ENCODE results near the gene ADGRA1.
"Not testable (repeated sequence)": the region's sequence is repeated elsewhere in the genome, so short reads cannot be mapped to it uniquely, and the experiment has no call there.

ADGRA1 gene

DNA sequence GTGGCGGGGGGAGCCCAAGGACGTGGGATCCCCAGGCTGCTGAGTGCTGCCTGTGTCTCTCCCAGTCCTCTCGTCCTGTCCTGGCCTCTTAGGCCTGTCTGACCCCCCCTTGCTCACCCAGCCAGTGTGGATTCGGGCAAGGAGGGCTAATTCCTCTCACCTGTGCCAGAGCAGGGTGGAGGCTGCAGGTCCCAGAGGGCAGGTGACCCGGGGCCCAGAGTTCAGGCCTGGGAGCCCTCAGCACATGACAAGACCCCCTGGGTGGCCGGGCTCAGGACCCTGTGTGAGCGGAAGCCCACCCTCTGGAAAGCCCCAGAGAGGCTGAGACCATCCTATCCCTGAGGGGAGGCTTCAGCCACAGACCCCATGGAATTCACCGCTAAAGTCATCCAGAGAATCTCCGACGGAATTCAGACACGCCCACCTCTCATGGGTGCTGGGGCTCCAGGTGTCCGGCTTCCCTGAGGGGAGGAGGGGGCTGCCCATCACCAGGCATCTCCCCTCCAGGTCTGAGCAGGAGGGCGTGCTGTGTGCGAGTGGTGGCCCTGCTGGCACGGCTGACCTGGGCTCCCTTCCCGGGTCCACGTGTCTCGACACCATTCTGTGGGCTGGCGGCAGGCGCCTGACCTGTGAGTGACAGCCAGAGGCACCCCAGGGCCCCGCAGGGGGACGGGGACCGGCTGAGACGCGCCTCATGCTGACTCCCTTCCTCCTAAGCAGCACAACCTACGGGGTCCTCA lies 77.3 kb downstream of the ADGRA1 start:
- no peak for DNase-seq (ENCODE audit: low read depth)

DNA sequence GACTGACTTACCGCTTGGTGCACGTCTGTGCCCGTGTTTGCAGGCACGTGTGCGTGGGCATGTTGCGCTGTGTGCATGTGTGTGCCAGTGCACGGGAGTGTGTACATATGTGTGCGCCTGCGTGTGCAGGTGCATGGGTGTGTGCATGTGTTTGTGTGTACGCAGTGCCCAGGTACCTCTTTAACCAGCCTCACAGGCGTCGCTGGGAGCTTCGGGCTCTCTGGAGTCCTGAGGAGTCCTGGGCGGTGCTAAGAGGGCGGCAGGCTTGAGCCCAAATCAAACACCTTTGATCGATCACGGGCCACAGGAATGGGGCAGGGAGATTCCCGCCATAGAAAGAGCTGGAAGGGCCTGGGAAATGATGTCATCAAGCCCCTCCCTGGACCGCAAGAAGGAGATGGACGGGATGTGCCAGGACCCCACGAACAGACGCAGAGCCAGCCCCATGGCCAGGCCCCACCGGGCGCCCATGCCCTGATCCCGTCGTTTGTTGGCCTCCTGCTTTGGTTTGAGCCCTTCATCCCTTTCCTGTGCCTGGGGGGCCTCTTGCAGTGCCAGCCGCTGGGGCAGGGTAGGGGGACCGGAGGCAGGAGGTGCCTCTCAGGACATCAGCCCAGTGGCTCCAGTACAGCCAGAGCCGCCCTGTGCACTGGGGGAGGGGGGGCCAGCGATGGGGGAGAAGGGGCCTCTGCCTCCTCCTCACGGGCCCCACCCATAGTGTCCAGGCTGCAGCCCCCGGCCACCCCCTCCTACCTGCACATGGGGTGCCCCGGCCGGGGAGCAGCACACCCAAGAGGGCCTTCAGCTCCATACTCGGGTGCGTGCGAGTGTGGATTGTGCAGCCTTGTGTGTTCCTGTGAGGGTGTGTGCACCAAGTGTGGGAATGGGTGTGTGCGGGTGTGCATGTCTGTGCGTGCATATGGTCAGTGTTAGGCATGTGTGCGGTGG lies 78.1 kb downstream of the ADGRA1 start:
- DNase-seq (ENCODE audit: low read depth) = no peak

DNA sequence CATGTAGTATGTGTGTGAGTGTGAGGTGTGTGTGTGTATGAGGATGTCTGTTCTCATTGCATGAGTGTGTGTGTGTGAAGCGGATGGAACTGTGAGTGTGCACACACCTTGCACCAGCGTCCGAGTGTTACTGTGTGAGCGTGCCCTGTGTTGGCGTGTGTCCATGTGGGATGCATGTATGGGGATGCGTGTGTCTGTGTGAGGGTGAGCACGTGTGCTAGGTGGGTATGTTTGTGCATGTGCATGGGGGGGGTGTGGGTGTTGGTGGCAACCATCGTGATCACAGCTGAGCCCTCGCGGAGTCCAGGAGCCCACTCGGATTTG lies 78.7 kb downstream of the ADGRA1 start:
- DNase-seq (ENCODE audit: low read depth) = no peak

DNA sequence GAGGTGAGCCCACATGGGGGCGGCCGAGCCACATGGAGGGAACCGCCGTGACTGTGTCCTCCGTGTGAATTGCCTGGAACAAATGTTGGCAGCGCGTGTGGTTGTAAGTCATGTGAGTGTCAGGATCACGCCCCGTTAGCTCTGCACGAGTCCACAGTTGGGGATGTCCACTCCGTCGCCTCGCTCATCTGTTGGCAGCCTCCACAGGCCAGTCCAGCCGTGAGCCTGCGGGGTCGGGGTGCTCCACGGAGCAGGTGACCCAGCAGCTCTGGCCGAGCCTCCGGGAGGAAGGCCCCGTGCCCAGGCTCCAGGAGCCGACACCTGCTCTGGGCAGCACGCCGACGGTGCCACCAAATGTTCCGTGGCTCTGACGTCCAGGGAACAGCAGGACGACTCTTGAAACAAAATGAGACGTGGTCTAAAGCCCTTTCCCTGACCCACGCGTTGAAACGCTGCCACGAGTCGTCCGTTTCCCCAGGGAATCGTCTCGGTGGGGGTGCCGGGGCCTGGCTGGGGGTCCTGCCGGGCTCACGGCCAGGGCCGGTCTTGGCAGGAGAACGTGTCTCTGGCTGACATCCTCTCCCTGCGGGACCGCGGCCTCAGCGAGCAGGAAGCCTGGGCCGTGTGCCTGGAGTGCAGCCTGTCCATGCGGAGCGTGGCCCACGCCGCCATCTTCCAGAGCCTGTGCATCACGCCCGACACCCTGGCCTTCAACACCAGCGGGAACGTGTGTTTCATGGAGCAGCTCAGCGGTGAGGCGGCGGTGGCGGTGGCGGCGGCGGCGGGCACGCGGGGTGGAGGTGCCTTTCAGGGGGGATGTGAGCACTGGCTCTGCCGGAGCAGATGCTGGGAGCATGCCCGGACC lies 79.3 kb downstream of the ADGRA1 start:
- DNase-seq (ENCODE audit: low read depth) = no peak

DNA sequence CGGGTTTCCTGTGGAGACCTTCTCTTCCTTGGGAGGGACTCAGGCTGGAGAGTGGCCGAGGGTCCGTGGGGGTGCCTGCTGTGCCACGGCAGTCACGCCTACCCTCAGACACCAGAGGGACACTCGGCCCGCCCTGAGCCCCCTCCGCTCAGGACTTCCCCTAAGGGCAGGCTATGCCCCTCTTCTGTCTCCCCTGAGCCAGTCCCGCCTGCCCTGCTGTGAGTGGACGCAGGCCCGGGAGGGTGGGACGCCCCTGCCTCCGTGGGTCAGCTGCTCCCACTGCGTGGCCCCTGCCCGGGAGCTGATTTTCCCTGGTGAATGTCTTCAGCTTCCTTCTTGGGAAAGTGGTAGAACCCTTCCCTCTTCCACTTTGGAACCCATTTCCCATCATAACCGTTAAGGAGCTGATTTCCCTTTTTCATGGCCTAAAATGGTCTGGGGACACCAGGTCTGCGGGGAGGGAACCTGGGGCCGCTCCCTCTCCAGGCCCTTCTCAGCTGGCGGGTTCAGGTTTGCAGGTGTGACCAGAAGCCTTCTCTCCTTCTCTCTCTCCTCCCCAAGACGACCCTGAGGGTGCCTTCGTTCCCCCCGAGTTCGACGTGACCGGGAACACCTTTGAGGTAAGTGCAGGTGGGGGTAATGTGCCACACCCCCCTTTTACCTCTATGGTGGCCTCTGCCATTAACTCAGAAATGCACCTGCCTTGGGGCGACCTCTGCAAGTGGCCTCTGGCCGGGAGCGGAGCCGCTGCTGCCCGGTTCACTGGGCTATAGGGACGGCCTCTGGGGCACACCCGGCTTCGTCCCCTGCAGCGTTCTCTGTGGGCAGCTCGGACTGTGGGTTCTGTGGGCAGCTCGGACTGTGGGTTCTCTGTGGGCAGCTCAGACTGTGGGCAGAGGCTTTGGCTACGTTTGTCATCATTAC lies 80.2 kb downstream of the ADGRA1 start:
- no peak for DNase-seq (ENCODE audit: low read depth)

DNA sequence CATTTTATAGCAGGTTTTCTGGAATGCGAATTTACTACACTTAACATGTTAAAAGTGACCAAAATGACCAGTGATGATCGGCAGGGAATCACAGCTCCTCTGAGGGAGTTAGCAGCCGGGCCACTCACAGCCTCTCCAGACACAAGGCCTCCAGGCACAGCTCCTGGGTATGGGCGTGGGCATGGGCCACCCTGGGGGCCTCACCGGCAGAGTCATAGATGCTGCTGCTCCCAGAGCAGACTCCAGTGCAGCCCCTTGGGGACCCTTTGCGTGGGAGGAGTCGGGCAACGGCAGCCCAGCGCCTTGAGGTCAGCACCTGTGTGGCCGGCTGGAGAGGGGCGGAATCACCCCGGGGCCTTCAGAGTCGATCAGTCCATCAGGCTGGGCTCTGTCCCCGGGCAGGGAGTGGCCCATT lies 80.9 kb downstream of the ADGRA1 start:
- DNase-seq (ENCODE audit: low read depth) = no peak

DNA sequence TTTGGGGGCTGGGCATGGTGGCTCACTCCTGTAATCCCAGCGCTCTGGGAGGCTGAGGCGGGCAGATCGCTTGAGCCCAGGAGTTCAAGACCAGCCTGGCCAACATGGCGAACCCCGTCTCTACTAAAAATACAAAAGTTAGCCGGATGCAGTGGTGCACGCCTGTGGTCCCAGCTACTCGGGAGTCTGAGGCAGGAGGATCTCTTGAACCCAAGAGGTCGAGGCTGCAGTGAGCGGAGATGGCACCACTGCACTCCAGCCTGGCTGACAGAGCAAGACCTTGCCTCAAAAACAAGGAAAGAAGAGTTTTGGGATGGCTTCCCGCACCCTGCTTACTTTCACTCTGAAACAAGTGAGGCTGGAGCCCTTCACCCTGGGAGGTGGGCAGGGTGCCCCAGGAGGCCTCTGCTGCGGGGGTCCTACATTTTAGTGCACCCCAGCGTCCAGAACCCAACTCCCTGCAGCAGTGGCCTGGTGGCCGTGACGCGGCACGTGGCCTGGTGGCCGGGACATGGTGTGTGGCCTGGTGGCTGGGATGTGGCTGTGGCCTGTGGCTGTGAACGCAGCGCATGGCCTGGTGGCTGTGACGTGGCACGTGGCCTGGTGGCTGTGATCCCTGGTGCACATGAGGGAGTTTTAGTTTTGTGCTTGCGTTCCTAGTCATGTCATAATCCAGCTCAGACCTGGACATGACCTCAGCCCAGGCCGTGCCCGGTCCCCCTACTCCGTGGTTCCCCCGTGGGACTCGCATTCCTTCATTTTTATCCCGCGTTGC lies 81.6 kb downstream of the ADGRA1 start:
- DNase-seq (ENCODE audit: low read depth) = no peak

DNA sequence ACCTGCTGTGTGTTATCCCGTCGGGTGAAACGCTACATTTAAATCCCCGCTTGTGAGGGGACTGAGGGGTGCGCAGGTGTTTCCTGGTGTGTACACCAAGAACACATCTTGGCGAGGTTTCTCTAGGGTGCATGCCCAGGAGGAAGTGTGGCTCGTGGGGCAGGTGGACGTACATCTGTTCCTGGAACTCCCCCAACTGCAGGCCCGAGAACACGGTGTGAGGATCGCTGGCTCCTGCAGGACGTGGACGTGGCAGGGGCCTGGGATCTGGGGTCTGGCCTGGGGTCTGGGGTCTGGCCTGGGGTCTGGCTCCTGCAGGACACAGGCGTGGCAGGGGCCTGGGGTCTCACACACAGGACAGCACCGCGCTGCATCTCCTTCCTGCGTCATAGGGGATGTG lies 82.4 kb downstream of the ADGRA1 start:
- no peak for DNase-seq (ENCODE audit: low read depth)

DNA sequence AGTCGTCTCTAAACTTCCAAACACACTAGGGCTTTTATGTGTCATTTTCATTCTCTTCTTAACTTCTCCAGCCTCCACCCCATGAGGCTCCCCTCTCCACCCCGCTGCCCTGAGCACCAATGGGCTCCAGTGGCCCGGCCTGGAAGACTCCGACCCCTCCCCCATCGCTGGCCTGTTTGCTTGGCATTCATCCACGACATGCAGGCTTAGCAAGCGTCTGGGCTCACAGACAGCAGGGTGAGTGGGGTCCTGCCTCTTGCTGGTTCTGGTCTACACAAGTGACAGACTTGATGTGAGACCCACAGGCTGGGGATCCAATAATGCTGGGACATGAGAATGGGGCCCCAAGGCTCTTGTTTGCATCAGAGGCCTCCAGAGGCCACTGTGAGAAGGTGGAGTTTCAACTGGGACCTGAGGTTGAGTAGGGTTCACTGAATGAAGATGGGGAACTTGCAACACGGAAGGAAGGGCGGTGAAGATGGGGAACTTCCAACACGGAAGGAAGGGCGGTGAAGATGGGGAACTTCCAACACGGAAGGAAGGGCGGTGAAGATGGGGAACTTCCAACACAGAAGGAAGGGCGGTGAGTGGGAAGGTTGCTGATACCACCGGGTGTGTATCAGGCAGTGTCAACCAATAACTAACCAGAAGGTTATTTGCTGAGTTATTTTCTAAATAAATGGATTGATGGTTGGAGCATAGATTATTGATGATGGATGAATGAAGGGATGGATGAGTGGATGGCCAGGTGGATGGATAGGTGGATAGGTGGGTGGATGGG lies 86.3 kb downstream of the ADGRA1 start:
- no peak for DNase-seq (ENCODE audit: low read depth)

DNA sequence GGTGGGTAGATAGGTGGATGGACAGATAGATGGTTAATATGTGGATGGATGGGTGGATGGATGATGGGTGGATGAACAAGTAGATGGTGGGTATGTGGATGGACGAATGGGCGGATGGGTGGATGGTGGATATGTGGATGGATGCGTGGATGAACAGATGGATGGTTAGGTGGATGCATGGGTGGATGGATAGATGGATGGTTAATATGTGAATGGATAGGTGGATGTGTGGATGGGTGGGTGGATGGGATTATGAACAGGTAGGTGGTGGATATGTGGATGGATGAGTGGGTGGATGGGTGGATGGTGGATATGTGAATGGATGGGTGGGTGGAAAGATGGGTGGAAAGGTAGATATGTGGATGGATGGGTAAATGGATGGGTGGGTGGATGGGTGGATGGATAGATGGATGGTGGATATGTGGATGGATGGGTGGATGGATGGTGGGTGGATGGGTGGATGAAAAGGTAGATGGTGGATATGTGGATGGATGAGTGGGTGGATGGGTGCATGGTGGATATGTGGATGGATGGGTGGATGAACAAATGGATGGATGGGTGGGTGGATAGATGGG lies 87.1 kb downstream of the ADGRA1 start:
- DNase-seq (ENCODE audit: low read depth) = no peak

DNA sequence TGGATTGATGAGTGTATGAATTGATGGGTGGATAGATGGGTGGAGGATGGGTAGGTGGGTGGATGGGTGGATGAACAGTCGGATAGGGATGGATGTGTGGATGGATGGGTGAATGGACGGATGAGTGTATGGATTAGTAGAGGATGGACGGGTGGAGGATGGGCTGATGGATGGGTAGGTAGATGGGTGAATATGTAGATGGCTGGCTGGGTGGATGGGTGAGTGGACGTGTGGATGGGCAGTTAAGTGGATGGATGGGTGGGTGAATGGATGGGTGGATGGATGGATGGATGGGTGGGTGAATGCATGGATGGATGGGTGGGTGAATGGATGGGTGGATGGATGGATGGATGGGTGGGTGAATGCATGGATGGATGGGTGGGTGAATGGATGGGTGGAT lies 87.9 kb downstream of the ADGRA1 start:
- DNase-seq (ENCODE audit: low read depth) = not testable (repeated sequence)

DNA sequence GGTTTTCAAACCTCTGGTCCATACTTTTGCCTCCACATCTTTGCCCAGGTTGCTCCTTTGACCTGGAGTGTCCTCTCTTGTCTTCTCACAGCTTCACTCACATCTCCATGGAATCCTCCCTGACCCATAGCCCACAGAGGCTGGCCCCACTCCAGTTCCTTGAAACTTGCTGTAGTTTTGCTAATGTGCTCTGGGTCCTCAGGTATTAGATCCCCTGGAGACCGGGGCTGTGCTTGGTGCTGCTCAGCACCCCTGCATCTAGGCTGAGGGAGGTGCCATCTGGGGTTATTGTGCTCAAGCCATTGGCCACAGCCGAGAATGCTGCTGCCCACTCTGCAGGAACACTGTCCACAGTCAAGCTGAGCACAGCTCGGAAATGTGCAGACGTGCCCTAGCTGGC lies 88.8 kb downstream of the ADGRA1 start:
- no peak for DNase-seq (ENCODE audit: low read depth)

DNA sequence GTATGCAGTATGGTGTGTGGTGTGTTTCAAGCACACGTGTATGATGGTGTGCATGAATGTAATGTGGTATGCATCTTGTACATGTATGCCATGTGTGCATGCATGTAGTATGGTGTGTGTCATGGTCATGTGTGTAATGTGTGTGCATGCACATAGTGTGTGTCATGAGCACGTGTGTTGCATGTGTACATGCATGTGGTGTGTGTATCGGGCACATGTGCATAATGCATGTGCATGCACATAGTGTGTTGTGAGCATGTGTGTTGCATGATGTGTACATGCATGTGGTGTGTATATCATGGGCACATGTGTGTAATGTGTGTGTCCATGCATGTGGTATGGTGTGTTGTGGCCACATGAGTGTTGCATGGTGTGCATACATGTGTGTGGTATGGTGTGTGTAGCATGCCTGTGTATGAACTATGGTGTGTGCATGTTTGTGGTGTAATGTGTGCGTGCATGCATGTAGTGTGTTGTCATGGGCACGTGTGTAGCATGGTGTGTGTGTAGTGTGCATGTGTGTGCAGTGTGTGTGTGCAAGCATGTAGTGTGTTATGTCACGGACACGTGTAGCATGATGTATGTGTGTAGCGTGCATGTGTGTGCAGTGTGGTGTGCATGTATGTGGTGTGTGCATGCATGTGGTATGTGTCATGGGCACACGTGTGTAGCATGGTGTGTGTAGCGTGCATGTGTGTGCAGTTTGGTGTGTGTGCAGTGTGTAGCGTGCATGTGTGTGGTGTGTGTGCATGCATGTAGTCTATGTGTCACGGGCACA lies 89.8 kb downstream of the ADGRA1 start:
- DNase-seq (ENCODE audit: low read depth) = no peak

DNA sequence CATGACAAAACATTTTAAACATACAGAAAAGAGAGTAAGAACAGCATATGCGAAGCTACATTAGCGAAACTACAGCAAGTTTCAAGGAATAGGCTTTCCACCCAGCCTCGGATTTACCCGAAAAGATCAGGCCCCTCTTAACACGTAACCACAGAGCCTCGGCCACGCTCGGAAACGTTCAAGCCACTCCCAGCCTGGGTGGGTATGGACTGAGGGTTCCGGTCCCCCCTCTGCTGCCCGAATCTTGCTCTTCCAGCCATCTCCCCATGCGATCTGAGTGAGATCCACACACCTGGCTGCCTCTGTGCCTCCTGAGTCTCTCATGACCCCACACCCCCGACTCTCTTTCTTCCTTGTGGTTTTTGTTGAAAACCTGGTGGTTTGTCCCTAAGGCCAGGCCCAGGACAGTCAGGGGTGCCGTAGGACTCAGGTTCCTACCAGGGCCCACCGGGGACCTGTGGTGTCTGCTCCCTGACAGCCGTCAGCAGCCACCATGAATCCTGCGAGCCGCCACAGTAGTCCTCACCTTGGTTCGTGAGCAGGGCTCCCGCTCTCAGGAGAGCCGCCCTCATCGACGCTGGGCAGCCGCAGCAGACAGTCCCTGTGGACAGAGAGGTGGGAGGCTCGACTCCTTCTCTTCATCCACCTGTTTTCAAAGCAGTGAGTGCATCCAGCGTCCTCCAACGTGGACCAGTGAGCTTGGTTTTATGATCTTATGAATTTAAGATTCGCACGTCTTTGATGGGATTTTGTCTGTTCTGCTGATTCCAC lies 90.8 kb downstream of the ADGRA1 start:
- no peak for DNase-seq (ENCODE audit: low read depth)

DNA sequence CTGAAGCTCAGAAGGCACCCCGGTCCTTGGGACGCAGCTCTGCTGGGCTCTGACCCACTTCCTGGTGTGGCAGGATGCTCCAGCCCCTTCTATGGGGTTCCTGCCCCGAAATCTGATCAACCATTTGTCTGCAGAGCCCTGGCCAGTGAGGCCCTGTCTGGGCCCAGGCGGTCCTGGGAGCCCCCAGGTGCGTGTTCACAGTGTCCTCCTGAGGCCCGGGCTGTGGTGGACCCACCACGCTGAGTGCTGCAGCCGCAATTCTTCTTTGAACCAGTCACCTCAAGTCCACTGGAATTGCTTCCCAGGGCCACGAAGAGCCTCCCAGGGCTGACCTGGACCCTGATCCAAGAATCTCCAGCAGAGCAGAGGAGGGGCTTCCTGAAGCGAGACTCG lies 91.4 kb downstream of the ADGRA1 start:
- no peak for DNase-seq (ENCODE audit: low read depth)

DNA sequence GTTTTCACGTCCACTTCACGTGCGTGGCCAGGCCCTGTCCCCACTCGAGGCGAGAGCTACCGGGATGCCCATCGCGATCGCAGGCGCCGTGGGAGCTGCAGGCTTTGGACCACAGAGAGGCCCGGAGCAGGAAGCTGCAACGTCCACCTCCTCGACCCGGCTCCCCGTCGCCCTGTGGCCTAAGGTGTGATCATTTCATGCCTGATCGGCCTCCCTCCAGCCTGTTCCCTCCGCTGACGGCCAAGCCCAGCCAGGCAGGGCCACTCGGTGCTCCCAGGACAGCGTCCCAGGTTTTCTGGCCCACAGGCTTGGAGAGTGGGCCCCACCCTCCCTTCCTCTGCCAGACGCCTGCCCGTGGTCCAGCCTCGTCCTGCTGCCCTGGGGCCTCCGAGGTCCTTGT lies 91.9 kb downstream of the ADGRA1 start:
- no peak for DNase-seq (ENCODE audit: low read depth)

DNA sequence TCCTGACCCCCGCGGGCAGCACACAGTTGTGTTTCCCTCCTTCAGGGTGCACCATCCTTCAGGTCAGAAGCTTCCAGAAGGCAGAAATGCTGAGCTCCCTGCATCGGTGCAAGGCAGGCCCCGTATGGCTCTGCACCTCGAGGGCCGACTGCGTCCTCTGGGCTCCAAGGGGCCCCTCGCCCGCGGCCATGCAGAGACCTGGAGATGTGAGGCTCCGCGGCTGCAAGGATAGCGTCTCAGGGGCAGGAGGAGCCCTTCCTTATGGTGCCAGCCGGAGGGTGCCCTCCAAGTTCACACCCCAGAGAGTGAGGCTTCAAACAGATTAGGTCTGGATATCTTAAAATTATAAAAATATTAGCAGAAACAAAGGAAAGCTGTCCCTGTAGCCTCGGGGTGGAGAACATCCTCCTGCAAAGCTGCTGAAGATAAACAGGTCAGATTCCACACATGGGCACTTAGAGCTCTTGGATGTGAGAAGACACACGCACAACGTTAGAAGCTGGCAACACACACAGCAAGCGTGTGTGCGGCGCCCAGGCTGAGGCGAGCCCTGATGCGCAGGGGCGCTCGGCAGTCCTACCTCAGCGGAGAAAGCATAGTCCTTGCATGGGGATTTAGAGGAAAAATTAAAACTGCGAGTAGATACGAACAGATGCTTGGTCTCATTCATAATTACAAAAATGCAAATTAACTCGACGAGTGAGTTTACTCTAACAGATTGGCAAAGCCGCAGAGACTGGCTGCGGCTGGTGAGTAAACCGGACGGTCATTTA lies 92.7 kb downstream of the ADGRA1 start:
- no peak for DNase-seq (ENCODE audit: low read depth)
